Activated naive CD4-positive, alpha-beta T cell treated with anti-CD3 and anti-CD28 coated beads, Interleukin-2, amount 50 U/mL, for 72 hours (primary cell): ENCODE data around the gene MACROD2. TPM values are rescaled to one million over a fixed set of nuclear protein-coding genes. Genes with fewer than 3 reads are reported as not detected.

ENCODE experiments used
- ATAC-seq, 2 donors: fragments of 150-1000 bp; cut with Tn5 transposase; 2 replicates each; pipeline ENCODE4 v1.10.0; 2021; ENCODE audit warnings: mild to moderate bottlenecking in 2 of 2, moderate library complexity in 2 of 2
- DNase-seq, 2 donors: peaks; one replicate each; pipeline ENCODE4 v3.0.0; 2021 to 2022; ENCODE audit warnings: low spot score in 2 of 2
- H3K27ac Mint-ChIP-seq, 2 donors: one replicate each; pipeline ENCODE4 v1.8.0; 2022; ENCODE audit warnings: mild to moderate bottlenecking in 2 of 2, mixed read lengths in 2 of 2
- H3K36me3 Mint-ChIP-seq, 2 donors: one replicate each; pipeline ENCODE4 v1.8.0; 2022; ENCODE audit warnings: mixed read lengths in 2 of 2
- H3K9me3 Mint-ChIP-seq, 2 donors: one replicate each; pipeline ENCODE4 v1.8.0; 2022; ENCODE audit warnings: mixed read lengths in 2 of 2
- total RNA-seq, 2 donors: library from RNA; stranded (reverse); gene quantifications; one replicate each; pipeline ENCODE4 v1.2.3, GENCODE V29; 2022

MACROD2 gene
- total RNA-seq, 2 donors from 2014 or later = not detected

- ATAC-seq = no peak
- no peak for DNase-seq
- H3K9me3 Mint-ChIP-seq = peaks cover 9 to 10% of the 10 kb centered on the region in 2 donors
- H3K27ac Mint-ChIP-seq = no peak overlapping the region
- H3K36me3 Mint-ChIP-seq = no peaks in the 10 kb centered on the region
These were observed 662.1 kb downstream of the MACROD2 start for GRCh38 chr20:14657266-14658005.

- Mint-ChIP-seq H3K9me3 (peaks cover 5 to 8% of the 10 kb centered on the region in 2 donors), H3K36me3 (no peaks in the 10 kb centered on the region), H3K27ac (no peak overlapping the region)
- DNase-seq (no peak), ATAC-seq (no peak)
These were observed 668.8 kb downstream of the MACROD2 start for GRCh38 chr20:14664101-14664500.

GRCh38 chr20:14666696-14667095, 671.4 kb downstream of the MACROD2 start:
- Mint-ChIP-seq H3K36me3 (no peaks in the 10 kb centered on the region), H3K9me3 (peaks cover 4 to 5% of the 10 kb centered on the region in 2 donors)
- no peak for DNase-seq

GRCh38 chr20:14667226-14667625, 671.9 kb downstream of the MACROD2 start:
- ATAC-seq (no peak), DNase-seq (no peak)
- Mint-ChIP-seq H3K9me3 (peaks cover 4 to 5% of the 10 kb centered on the region in 2 donors), H3K36me3 (no peaks in the 10 kb centered on the region), H3K27ac (no peak overlapping the region)

More at GRCh38 chr20:14666696-14667095, 671.4 kb downstream of the MACROD2 start:
- H3K27ac Mint-ChIP-seq = no peak overlapping the region
- no peak for ATAC-seq

- Mint-ChIP-seq H3K36me3 (peaks cover 0 to 7% of the 10 kb centered on the region in 2 donors), H3K9me3 (peaks cover 6 to 22% of the 10 kb centered on the region in 2 donors), H3K27ac (no peak overlapping the region)
- no peak for DNase-seq
- no peak for ATAC-seq
These were observed 676.8 kb downstream of the MACROD2 start for GRCh38 chr20:14672066-14672465.

- H3K36me3 Mint-ChIP-seq = peaks cover 0 to 7% of the 10 kb centered on the region in 2 donors
- H3K27ac Mint-ChIP-seq = no peak overlapping the region
- ATAC-seq (no peak), DNase-seq (no peak)
- peaks cover 6 to 22% of the 10 kb centered on the region in 2 donors for H3K9me3 Mint-ChIP-seq
These were observed 677.8 kb downstream of the MACROD2 start for GRCh38 chr20:14673164-14673563.

GRCh38 chr20:14677455-14677854, 682.1 kb downstream of the MACROD2 start:
- ATAC-seq = no peak
- H3K9me3 Mint-ChIP-seq = peaks cover 17 to 21% of the 10 kb centered on the region in 2 donors
- no peak overlapping the region for H3K27ac Mint-ChIP-seq
- DNase-seq = no peak
- peaks cover 0 to 7% of the 10 kb centered on the region in 2 donors for H3K36me3 Mint-ChIP-seq

GRCh38 chr20:14685183-14685582, 689.9 kb downstream of the MACROD2 start:
- Mint-ChIP-seq H3K9me3 (peaks cover 0 to 10% of the 10 kb centered on the region in 2 donors), H3K27ac (no peak overlapping the region), H3K36me3 (no peaks in the 10 kb centered on the region)
- DNase-seq (no peak), ATAC-seq (no peak)

- peaks cover 0 to 7% of the 10 kb centered on the region in 2 donors for H3K9me3 Mint-ChIP-seq
- no peak overlapping the region for H3K27ac Mint-ChIP-seq
- H3K36me3 Mint-ChIP-seq = no peaks in the 10 kb centered on the region
- ATAC-seq (no peak), DNase-seq (no peak)
These were observed 692.0 kb downstream of the MACROD2 start for GRCh38 chr20:14687313-14687712.

GRCh38 chr20:14688005-14688404, 692.7 kb downstream of the MACROD2 start:
- no peak for ATAC-seq
- no peaks in the 10 kb centered on the region for H3K36me3 Mint-ChIP-seq
- no peak overlapping the region for H3K27ac Mint-ChIP-seq
- no peak for DNase-seq
- H3K9me3 Mint-ChIP-seq = peaks cover 0 to 7% of the 10 kb centered on the region in 2 donors

- Mint-ChIP-seq H3K36me3 (no peaks in the 10 kb centered on the region), H3K27ac (no peak overlapping the region)
- DNase-seq = no peak
These were observed 696.7 kb downstream of the MACROD2 start for GRCh38 chr20:14691994-14692393.

GRCh38 chr20:14696478-14696877, 701.2 kb downstream of the MACROD2 start:
- DNase-seq = no peak
- Mint-ChIP-seq H3K9me3 (peaks cover 9 to 23% of the 10 kb centered on the region in 2 donors), H3K36me3 (no peaks in the 10 kb centered on the region), H3K27ac (no peak overlapping the region)
- no peak for ATAC-seq

More at GRCh38 chr20:14691994-14692393, 696.7 kb downstream of the MACROD2 start:
- ATAC-seq = no peak
- peaks cover 9 to 12% of the 10 kb centered on the region in 2 donors for H3K9me3 Mint-ChIP-seq

GRCh38 chr20:14696937-14697336, 701.6 kb downstream of the MACROD2 start:
- H3K36me3 Mint-ChIP-seq = no peaks in the 10 kb centered on the region
- no peak overlapping the region for H3K27ac Mint-ChIP-seq
- H3K9me3 Mint-ChIP-seq = peaks cover 9 to 23% of the 10 kb centered on the region in 2 donors
- ATAC-seq (no peak), DNase-seq (no peak)

- DNase-seq (no peak), ATAC-seq (no peak)
- Mint-ChIP-seq H3K36me3 (no peaks in the 10 kb centered on the region), H3K27ac (no peak overlapping the region), H3K9me3 (peaks cover 9 to 28% of the 10 kb centered on the region in 2 donors)
These were observed 702.8 kb downstream of the MACROD2 start for GRCh38 chr20:14698125-14698524.

GRCh38 chr20:14698605-14699373, 703.5 kb downstream of the MACROD2 start:
- peaks cover 9 to 24% of the 10 kb centered on the region in 2 donors for H3K9me3 Mint-ChIP-seq
- H3K36me3 Mint-ChIP-seq = no peaks in the 10 kb centered on the region
- DNase-seq = no peak
- no peak overlapping the region for H3K27ac Mint-ChIP-seq
- ATAC-seq = no peak

GRCh38 chr20:14700639-14700960, 705.3 kb downstream of the MACROD2 start:
- no peaks in the 10 kb centered on the region for H3K36me3 Mint-ChIP-seq
- no peak for ATAC-seq
- DNase-seq = no peak
- H3K9me3 Mint-ChIP-seq = peaks cover 14 to 24% of the 10 kb centered on the region in 2 donors
- H3K27ac Mint-ChIP-seq = no peak overlapping the region

- DNase-seq (no peak), ATAC-seq (no peak)
- Mint-ChIP-seq H3K36me3 (no peaks in the 10 kb centered on the region), H3K9me3 (peaks cover 12 to 24% of the 10 kb centered on the region in 2 donors), H3K27ac (no peak overlapping the region)
These were observed 706.0 kb downstream of the MACROD2 start for GRCh38 chr20:14701326-14701725.
